GM12878 (cell line): ENCODE results near the gene AOPEP. TPM values are rescaled to one million over a fixed set of nuclear protein-coding genes. Genes with fewer than 3 reads are reported as not detected.

Experiments
- ATAC-seq: fragments of 200-7000 bp; cut with Tn5 transposase; 3 replicates; pipeline ENCODE4 v1.9.1; 2020; ENCODE audit warnings: mild to moderate bottlenecking, moderate library complexity
- BruUV-seq: library from RNA; stranded (reverse); fragments of 400-500 nt; replicated peaks from 2 replicates; lab custom pipeline; 2021; lab: Mats Ljungman, UMichigan
- CTCF ChIA-PET: fragments of 300-600 bp; sonication (Branson Sonifier 250); formaldehyde crosslinking; extraction: SDS; loops from one replicate; lab custom pipeline; 2021; ENCODE audit warnings: inconsistent platforms; lab: Yijun Ruan, JAX
- POLR2A ChIA-PET: fragments of 350-600 bp; formaldehyde crosslinking; extraction: SDS; loops from one replicate; lab custom pipeline; 2021; ENCODE audit warnings: inconsistent platforms; lab: Charles Lee
- RAD21 ChIA-PET: fragments of 300-600 bp; sonication (Branson Sonifier 250); formaldehyde crosslinking; loops from one replicate; lab custom pipeline; 2023; ENCODE audit warnings: antibody characterized with exemption; ENCODE audit not compliant: unreplicated experiment; lab: Charles Lee
- SMC1A ChIA-PET: fragments of 300-600 bp; sonication (Branson Sonifier 250); formaldehyde crosslinking; loops from one replicate; lab custom pipeline; 2023; ENCODE audit not compliant: unreplicated experiment, uncharacterized antibody; lab: Charles Lee
- DNase-seq: peaks from one replicate; pipeline ENCODE4 v3.0.0-alpha.2; 2011; ENCODE audit warnings: low read depth, low spot score
- FAIRE-seq: peaks from 3 replicates; lab custom pipeline; 2011; peaks lifted over from hg19 to GRCh38; lab: Jason Lieb, UNC
- H2AFZ ChIP-seq: 2 replicates; pipeline ENCODE4 v1.6.0; 2011; ENCODE audit warnings: low read depth, low read length, control low read depth; ENCODE audit not compliant: control insufficient read depth
- H3K27ac ChIP-seq: 2 replicates; pipeline ENCODE4 v1.5.1; 2011; ENCODE audit warnings: control low read depth; ENCODE audit not compliant: control insufficient read depth, insufficient read depth
- H3K27me3 ChIP-seq, 2 experiments: replicated peaks in 1 of 2; 2 replicates each; pipeline versions ENCODE4 v1.6.0 to v1.6.1; 2011; ENCODE audit warnings: low read length in 1 of 2; ENCODE audit not compliant: control insufficient read depth in 2 of 2, insufficient read depth in 2 of 2
- H3K36me3 ChIP-seq, 2 experiments: 2 replicates each; pipeline ENCODE4 v1.5.1; 2011; ENCODE audit warnings: low read length in 1 of 2; ENCODE audit not compliant: control insufficient read depth in 2 of 2, insufficient read depth in 2 of 2
- H3K4me1 ChIP-seq: 2 replicates; pipeline ENCODE4 v1.6.1; 2011; ENCODE audit warnings: mild to moderate bottlenecking, low read length, moderate library complexity, mixed read lengths; ENCODE audit not compliant: control insufficient read depth, insufficient read depth
- H3K4me2 ChIP-seq: 2 replicates; pipeline ENCODE4 v1.6.0; 2011; ENCODE audit warnings: control low read depth; ENCODE audit not compliant: control insufficient read depth, insufficient read depth
- H3K4me3 ChIP-seq: fragments of 200-600 bp; sonication (generic); 2 replicates; pipeline ENCODE4 v1.5.1; 2016
- H3K79me2 ChIP-seq: 2 replicates; pipeline ENCODE4 v1.6.0; 2011; ENCODE audit warnings: low read length; ENCODE audit not compliant: control insufficient read depth, insufficient read depth
- H3K9ac ChIP-seq: 2 replicates; pipeline ENCODE4 v1.8.0; 2011; ENCODE audit warnings: low read length, control low read depth, mixed read lengths; ENCODE audit not compliant: control insufficient read depth, insufficient read depth
- H3K9me3 ChIP-seq: replicated peaks from 3 replicates; pipeline ENCODE4 v1.5.1; 2011; ENCODE audit warnings: mild to moderate bottlenecking, low read length; ENCODE audit not compliant: control insufficient read depth, insufficient read depth
- H4K20me1 ChIP-seq: 2 replicates; pipeline ENCODE4 v1.6.0; 2011; ENCODE audit not compliant: control insufficient read depth, insufficient read depth
- BCLAF1 ChIP-seq: fragments of 450-650 bp; IDR thresholded peaks from 2 replicates; pipeline ENCODE4 v1.6.1; 2017; ENCODE audit warnings: antibody characterized with exemption, mild to moderate bottlenecking, moderate library complexity
- CREB1 ChIP-seq: IDR thresholded peaks from 2 replicates; pipeline ENCODE4 v1.6.1; 2012; ENCODE audit warnings: low read depth, mild to moderate bottlenecking, inconsistent platforms
- EZH2 ChIP-seq: IDR thresholded peaks from 2 replicates; pipeline ENCODE4 v1.6.1; 2012; ENCODE audit warnings: low read depth, mild to moderate bottlenecking, control low read depth, inconsistent platforms, low read length, borderline replicate concordance; ENCODE audit not compliant: control insufficient read depth
- GATAD2B ChIP-seq: fragments of 450-650 bp; conservative IDR thresholded peaks from 2 replicates; pipeline ENCODE4 v1.6.1; 2017; ENCODE audit warnings: low read depth, mild to moderate bottlenecking, moderate library complexity
- HCFC1 ChIP-seq: fragments of 150-350 bp; IDR thresholded peaks from 2 replicates; pipeline ENCODE4 v1.6.1; 2014; ENCODE audit warnings: low read length
- IRF5 ChIP-seq: fragments of 450-650 bp; IDR thresholded peaks from 2 replicates; pipeline ENCODE4 v1.6.1; 2017; ENCODE audit warnings: borderline replicate concordance
- MXI1 ChIP-seq: fragments of 150-350 bp; IDR thresholded peaks from 2 replicates; pipeline ENCODE4 v1.6.1; 2011; ENCODE audit warnings: low read depth, mild to moderate bottlenecking, inconsistent platforms, low read length, improper control_type of control experiment
- MYB ChIP-seq: fragments of 150-350 bp; IDR thresholded peaks from 2 replicates; pipeline ENCODE4 v1.6.1; 2014; ENCODE audit warnings: mild to moderate bottlenecking, low read depth, low read length, borderline replicate concordance
- PBX3 ChIP-seq: IDR thresholded peaks from 2 replicates; pipeline ENCODE4 v1.6.1; 2011; ENCODE audit warnings: mild to moderate bottlenecking, low read depth, low read length, moderate library complexity; ENCODE audit not compliant: insufficient replicate concordance
- RCOR1 ChIP-seq: conservative IDR thresholded peaks from 2 replicates; pipeline ENCODE4 v1.6.1; 2012; ENCODE audit warnings: low read depth, low read length, improper control_type of control experiment
- SIX5 ChIP-seq: IDR thresholded peaks from 2 replicates; pipeline ENCODE4 v1.6.1; 2011; ENCODE audit warnings: mild to moderate bottlenecking, low read depth, low read length, moderate library complexity; ENCODE audit not compliant: severe bottlenecking
- SMC3 ChIP-seq: IDR thresholded peaks from 2 replicates; pipeline ENCODE4 v1.6.1; 2011; ENCODE audit warnings: low read length, improper control_type of control experiment, borderline replicate concordance
- WGBS: methylation state at CpG from one replicate; pipeline ENCODE4 v1.1.6; 2016; ENCODE audit warnings: low lambda C conversion rate; ENCODE audit not compliant: insufficient replicate concordance, insufficient coverage; ENCODE audit errors: missing lambda C conversion rate; 5-methylcytosine and 5-hydroxymethylcytosine counted together
- in situ Hi-C: fragments of 300-500 bp; cut with MboI; formaldehyde crosslinking; loops from 9 replicates; pipeline ENCODE4 v1.14.3; 2018; ENCODE audit warnings: mixed read lengths
- intact Hi-C: fragments of 100-400 bp; cut with micrococcal nuclease; formaldehyde crosslinking; loops from one replicate; pipeline ENCODE4 v1.14.2; 2022; ENCODE audit not compliant: unreplicated experiment
- polyA plus RNA-seq, 11 experiments: library from polyadenylated mRNA; depleted of rRNA in 4 of 11; unstranded in 6 of 11; stranded (reverse) in 5 of 11; fragments of >200 nt; fragmentation: Nextera tagmentation in 4 of 11; fragmentation: Illumina TruSeq in 1 of 11; extraction: Ambion mirVana in 4 of 11; extraction: Trizol in 1 of 11; gene quantifications; 1 replicate in 1 of 11; 2 replicates in 10 of 11; pipeline versions ENCODE4 v1.2.1 to v1.2.3, GENCODE V29; 2011 to 2016; ENCODE audit warnings: inconsistent platforms in 2 of 11, missing spikeins in 2 of 11, low read depth in 1 of 11
- total RNA-seq, 4 experiments: library from RNA; depleted of rRNA in 3 of 4; stranded (reverse); fragments of >200 nt in 3 of 4; fragmentation: Illumina TruSeq in 1 of 4; extraction: Trizol in 1 of 4; gene quantifications; 2 replicates each; pipeline versions ENCODE4 v1.2.1 to v1.2.3, GENCODE V29; 2013 to 2021
- TF ChIP-seq, protein P1 (sequence below): IDR thresholded peaks from 2 replicates; pipeline ENCODE4 v1.6.1; 2011; ENCODE audit warnings: low read depth, low read length, improper control_type of control experiment, borderline replicate concordance
- TF ChIP-seq, protein P2 (sequence below): fragments of 450-650 bp; IDR thresholded peaks from 2 replicates; pipeline ENCODE4 v1.6.1; 2016; ENCODE audit warnings: mild to moderate bottlenecking, moderate library complexity, borderline replicate concordance

Gene AOPEP
- total and polyA plus RNA-seq, 10 of the 15 experiments (the other 5 are each of a cell fraction or from before 2014, with no cell fraction given): 2.3 to 16.9 (median 10.1) TPM

DNA sequence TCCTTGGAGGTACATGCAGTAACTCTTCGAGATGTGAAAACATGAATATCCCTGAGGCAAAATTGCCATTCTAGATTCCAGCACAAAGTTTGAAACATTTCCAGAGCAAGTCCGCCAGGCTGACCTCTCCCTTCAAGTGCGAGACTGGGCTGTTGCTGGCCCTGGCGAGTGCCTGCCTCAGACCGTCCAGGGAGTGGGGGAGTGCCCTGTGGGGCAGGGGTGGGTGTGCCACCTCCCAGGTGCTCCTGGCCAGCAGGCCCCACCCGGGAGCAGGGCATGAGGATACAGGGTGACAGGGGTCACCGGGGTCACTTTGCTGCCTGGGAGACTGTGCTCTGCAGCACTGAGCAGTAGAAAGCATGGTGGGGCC lies 199.9 kb downstream of the AOPEP start:
- FAIRE-seq (no peak), ATAC-seq (no peak), DNase-seq (no peak)
- intact Hi-C loops: no loop called here
- Histone ChIP-seq H3K36me3 (no peaks in the 10 kb centered on the region; a peak in 3 of 4 replicates), H3K9ac (no peak overlapping the region), H4K20me1 (no peaks in the 10 kb centered on the region), H3K4me3 (no peak overlapping the region), H3K79me2 (no peaks in the 10 kb centered on the region), H2AFZ (no peak overlapping the region), H3K9me3 (no peaks in the 10 kb centered on the region), H3K27ac (no peak overlapping the region), H3K4me1 (no peaks in the 10 kb centered on the region), H3K4me2 (no peak overlapping the region), H3K27me3 (no peaks in the 10 kb centered on the region)
- RAD21 ChIA-PET: no interaction called here
- whole genome bisulfite sequencing: 99% methylated on average over 7 of the region's 7 CpGs
- CTCF ChIA-PET: no interaction called here
- BruUV-seq: no TSS peak
- in situ Hi-C loops: no loop called here
- POLR2A ChIA-PET: no interaction called here
- SMC1A ChIA-PET: no interaction called here
- TF ChIP-seq SIX5 (no peak), HCFC1 (no peak), MYB (no peak), PBX3 (no peak), CREB1 (no peak), RCOR1 (no peak), BCLAF1 (no peak), MXI1 (no peak), SMC3 (no peak), IRF5 (no peak), EZH2 (no peak), GATAD2B (no peak)
- TF ChIP-seq, protein P1, sequence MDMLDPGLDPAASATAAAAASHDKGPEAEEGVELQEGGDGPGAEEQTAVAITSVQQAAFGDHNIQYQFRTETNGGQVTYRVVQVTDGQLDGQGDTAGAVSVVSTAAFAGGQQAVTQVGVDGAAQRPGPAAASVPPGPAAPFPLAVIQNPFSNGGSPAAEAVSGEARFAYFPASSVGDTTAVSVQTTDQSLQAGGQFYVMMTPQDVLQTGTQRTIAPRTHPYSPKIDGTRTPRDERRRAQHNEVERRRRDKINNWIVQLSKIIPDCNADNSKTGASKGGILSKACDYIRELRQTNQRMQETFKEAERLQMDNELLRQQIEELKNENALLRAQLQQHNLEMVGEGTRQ: no peak
- TF ChIP-seq, protein P2, sequence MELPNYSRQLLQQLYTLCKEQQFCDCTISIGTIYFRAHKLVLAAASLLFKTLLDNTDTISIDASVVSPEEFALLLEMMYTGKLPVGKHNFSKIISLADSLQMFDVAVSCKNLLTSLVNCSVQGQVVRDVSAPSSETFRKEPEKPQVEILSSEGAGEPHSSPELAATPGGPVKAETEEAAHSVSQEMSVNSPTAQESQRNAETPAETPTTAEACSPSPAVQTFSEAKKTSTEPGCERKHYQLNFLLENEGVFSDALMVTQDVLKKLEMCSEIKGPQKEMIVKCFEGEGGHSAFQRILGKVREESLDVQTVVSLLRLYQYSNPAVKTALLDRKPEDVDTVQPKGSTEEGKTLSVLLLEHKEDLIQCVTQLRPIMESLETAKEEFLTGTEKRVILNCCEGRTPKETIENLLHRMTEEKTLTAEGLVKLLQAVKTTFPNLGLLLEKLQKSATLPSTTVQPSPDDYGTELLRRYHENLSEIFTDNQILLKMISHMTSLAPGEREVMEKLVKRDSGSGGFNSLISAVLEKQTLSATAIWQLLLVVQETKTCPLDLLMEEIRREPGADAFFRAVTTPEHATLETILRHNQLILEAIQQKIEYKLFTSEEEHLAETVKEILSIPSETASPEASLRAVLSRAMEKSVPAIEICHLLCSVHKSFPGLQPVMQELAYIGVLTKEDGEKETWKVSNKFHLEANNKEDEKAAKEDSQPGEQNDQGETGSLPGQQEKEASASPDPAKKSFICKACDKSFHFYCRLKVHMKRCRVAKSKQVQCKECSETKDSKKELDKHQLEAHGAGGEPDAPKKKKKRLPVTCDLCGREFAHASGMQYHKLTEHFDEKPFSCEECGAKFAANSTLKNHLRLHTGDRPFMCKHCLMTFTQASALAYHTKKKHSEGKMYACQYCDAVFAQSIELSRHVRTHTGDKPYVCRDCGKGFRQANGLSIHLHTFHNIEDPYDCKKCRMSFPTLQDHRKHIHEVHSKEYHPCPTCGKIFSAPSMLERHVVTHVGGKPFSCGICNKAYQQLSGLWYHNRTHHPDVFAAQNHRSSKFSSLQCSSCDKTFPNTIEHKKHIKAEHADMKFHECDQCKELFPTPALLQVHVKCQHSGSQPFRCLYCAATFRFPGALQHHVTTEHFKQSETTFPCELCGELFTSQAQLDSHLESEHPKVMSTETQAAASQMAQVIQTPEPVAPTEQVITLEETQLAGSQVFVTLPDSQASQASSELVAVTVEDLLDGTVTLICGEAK: no peak
